Measurements from ENCODE around the gene SPAG16.

The SPAG16 gene

DNA sequence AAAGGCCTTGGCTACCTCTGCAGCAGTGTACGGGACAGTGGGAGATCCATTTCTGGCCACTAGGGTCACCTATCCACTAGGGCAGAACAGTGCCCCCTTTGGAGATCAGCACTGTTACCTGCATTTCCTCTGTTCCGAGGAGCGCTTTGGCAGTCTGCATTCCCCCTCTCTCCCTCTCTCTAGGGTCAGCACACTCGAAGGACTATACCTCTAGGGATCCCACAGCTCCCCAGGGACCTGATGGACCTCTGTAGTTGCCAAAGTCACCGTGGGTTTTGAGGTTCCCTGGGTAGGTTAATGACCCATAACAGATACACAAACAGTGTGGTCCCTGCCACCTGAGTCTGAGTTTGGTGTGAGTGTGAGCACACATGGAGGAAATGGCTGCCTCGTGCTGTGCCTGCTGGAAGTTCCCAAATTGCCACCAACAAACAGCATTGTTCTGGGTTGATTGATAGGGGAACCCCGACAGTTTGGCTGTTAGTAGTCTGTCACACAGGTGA lies 1026.8 kb downstream of the SPAG16 start:
- no peak for DNase-seq

DNA sequence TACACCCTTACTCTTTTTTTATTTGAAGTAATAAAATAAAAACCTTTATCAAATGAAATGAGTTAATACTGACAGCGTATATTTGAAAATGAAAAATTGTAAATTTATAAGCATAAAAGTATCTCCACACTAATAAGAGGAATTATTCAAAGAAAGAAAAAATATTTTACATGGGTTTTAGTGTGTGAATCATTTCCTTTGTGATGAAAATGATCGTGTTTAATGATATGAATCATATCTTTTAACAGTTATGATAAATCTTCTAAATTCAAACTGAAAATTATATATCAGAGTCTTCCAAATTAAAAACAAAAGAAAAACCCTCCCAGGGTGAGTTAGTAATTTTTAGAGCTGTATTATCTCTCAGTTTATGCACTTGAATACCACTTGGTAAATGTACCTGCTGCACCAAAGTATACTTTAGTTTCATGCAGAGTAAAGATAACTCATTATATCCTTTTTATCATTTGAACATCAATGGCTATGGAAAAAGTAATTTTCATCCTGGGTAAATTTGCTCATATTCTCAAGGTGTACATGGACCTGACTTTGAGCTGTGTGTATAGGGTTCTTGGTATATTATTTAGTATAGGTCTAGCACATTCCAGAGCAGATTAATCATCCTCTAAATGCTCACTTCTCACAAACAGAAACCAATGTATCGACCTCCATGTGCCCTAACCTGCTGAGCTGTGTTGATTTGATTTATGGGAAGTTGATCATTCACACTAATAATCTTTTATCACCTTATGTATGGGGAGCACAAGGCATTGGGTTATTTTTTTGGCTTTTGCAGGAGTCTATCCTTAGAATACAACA lies 1027.9 kb downstream of the SPAG16 start:
- no peak for DNase-seq

DNA sequence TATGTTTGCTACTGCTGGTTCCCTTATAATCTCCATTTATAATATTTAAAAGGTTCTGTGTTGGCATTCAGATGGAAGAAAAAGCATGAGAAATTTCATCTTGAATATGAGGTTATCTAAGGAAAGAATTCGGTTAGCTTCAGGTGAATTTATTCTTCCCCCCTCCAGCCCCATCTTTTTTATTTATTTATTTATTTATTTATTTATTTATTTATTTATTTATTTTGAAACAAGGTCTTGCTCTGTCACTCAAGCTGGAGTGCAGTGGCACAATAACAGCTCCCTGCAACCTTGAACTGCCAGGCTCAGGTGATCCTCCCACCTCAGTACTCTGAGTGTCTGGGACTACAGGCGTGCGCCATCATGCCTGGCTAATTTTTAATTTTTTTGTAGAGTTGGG lies 1031.1 kb downstream of the SPAG16 start:
- no peak for DNase-seq

DNA sequence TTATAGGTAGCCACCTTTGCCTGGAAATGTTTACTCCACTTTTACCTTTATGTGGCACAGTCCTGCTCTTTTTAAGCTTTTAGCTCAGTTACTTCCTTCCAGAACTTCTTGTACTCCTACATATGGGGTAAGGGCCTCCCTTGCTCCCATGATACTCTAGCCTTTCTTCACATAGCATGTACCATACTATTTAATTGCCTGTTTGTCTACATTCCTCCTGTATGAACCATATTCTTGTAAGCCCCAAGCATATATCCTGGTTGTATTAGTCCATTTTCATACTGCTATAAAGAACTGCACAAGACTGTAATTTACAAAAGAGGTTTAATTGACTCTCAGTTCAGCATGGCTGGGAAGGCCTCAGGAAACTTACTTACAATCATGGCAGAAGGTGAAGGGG lies 1035.9 kb downstream of the SPAG16 start:
- DNase-seq = no peak

DNA sequence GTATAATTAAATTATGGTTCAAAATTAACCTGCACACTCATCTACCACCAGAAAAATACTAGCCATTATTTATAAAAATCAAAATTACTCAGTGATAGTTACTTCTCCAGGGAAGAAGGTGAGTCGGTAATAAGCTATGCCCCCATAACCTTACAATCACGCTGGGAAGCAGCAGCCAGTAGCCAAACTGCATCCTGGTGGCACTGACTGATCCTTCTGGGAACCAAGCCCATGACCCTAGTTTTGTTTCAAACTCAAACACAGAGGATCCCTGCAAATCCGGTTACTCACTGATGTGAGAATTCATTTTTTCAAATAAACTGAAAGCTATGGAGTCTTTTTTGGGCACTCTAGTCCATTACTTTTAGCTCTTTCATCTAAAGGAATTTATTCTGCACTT lies 1038.4 kb downstream of the SPAG16 start:
- DNase-seq = no peak

DNA sequence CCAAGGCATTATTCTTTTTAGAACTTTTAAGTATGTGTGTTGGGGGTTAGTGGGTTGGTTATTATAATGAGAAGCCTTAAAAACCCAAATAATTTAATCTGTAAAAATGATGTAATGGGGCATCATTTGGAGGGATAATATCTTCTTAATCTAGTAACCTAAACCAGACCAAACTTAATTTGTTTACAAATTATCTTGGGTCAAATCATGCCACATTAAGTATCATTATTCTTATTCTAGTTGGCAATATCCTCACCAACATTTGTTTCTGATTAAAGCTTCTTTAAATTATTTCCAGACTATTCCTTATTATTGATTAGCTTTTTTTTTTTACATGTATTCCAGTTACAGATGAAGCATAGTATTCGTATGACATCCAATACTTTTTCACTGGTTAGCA lies 1041.1 kb downstream of the SPAG16 start:
- DNase-seq = no peak

DNA sequence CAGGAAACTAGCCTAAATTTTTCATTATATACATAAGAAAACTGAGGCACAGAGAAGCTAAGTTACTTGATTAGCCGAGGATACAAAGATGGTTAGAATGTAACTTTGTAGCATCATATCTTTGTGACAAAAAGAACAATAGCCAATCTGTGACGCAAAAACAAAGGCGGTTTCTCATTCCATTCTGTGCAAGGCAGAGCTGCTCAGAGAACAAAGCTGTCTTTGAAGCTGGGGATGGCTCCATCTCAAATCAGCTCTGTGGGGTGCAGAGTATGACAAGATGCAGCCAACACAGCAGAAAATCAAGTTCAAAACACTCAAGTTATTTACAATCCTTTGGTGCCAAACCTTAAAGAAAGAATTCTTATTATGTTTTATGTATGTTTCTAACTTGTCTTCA lies 1044.7 kb downstream of the SPAG16 start:
- no peak for DNase-seq

DNA sequence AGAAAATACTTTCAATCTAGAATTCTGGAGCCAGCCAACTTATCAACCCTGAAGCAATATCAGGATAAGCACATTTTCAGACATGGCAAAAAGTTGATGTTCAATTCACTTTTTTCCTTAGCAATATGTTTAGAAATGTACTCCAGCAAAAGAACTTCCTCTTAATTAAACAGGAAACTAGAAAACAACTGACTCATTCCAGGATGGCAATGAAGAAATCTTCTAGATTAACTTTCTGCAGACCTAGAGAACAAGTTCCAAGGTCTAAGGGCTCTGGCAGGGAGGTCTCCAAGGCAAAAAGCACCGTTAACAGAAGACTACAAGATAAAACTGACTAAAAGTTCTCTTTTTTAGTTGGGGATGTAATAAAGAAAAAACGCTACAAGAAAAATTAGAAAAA lies 1057.4 kb downstream of the SPAG16 start:
- no peak for DNase-seq

DNA sequence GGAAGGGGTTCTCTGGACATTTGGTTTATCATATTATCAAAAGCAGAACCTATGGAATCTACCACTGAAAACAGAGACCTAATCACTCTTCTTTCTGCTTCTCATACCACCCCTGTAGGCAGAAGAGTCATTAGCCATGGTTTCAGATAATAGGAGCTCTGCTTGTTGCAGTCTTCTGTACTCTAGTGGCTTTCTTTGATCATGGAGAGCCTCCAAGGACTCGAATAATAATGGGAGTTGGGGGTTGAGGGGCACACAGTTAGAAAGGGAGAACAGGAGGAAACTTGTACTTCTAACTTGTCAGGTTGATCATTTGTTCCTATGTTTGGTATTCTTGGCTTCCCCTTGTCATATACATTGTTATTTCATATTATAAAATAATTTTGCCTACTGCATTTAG lies 1074.2 kb downstream of the SPAG16 start:
- DNase-seq = no peak

DNA sequence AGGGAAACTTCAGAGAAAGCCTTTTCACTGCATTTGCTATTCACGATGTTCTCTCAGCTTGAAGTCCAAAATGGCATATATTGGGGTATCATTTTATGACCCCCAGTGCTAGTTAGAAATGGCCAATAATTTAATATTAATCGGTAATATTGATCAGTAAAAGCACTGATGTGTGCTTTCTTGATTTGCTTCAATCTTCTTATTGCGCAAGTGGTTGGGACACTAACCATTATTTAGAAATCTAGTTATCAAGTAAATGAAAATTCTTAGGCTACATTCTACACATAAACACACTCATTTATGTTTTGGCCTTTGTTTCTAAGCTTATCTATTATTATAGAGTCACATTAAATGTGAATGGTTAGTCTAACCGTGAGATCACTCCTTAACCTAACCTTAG lies 1076.9 kb downstream of the SPAG16 start:
- DNase-seq = no peak

DNA sequence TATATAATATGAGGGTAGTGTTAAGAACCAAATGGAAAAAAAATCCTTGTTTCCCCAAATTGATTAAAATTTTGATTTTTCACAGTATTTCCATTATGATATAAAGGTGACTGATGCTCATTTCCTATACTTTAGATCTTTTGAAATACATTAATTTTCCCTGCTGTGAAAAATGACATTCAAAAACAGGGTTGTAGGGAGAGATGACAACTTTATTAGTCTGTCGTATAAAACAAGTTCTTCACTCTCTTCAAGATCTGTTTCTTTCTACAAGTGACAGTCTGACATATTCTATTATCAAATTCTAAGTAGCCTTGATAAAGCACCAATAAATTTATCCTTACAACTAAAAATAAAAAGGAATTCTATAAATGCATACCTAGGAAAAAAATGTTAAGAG lies 1081.3 kb downstream of the SPAG16 start:
- no peak for DNase-seq

DNA sequence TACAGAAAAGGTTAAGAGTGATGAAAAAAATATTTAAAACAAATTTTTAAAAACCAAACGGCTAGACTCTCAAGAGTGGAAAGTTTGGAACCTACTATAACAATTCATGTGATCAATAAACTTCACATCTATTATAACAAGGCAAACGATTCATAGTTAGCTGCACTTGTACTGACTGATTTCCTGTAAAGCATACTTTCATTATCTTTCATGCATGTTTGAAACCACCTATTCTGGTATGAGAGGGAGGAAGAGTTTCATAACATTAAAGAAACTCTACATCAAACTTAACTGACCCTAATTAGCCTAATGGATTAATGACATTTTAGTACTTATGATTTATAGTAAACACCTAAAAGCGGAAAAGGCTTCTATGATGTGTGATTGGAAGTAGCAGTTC lies 1082.9 kb downstream of the SPAG16 start:
- DNase-seq = no peak

DNA sequence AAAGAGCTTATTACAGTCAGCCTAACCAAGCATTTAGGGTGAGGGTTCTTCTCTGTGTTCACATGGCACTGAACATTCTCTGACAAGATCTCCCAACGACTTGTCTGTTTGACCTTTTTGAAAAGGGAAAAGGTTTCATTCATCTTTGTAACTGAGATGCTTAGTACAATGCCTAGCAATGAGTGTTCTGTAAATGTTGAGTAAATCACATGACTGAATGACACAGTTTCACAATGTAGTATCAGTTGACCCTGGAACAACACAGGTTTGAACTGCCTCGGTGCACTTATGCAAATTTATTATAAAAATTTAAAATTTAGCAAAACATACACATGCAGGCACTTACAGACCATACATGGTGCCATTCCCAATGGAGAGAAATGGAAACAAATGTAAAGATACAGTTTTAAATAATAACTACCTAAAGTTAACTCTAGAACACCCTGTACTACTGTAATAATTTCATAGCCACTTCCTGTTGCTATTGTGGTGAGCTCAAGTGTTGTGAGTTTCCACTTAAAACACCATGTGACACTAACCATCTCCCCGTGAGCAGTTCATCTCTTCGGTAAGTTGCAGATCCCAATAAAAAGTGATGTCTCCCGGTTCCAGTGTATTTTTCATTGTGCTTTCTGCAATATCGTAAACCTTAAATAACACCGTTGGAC lies 1092.5 kb downstream of the SPAG16 start:
- no peak for DNase-seq

DNA sequence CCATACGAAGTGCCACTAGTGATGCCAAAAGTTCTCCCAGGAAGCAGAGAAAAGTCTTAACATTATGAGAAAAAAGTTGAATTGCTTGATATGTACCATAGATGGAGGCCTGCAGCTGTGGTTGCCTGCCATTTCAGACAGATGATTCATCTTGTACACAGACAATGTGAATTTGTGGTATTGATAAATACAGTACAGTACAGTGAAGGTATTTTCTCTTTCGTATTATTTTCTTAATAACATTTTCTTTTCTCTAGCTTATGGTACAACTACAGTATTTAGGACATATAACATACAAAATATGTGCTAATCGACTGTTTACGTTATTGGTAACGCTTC lies 1093.0 kb downstream of the SPAG16 start:
- no peak for DNase-seq

DNA sequence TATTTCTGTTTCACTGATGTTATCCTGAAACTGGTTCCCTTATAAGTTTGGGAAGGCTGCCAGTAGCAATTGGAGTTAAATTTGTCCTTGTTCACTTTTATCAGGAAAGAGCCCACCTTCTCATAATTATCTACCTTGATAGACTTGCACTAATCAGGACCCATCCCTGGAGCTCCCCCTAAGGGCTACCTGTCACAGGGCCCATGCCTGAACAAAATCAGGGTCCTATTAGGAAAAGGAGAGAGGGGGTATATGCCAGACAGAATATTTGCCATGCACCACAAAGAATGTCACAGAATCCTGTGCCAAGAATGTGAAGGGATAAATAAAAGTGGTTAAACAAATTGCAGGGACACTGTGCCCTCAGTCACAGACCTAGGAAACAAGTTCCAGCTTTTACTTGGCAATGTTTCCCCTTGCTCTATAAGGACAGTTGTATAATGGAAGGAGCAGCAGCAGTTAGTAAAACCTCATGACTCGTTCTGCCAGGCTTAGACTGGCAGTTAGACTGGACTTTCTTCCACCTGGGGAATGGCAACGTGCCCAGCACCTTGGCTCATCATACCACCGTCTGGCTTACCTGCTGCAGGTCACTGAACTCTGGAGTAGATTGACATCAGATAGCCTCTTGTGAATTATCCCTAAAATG lies 1094.3 kb downstream of the SPAG16 start:
- no peak for DNase-seq

DNA sequence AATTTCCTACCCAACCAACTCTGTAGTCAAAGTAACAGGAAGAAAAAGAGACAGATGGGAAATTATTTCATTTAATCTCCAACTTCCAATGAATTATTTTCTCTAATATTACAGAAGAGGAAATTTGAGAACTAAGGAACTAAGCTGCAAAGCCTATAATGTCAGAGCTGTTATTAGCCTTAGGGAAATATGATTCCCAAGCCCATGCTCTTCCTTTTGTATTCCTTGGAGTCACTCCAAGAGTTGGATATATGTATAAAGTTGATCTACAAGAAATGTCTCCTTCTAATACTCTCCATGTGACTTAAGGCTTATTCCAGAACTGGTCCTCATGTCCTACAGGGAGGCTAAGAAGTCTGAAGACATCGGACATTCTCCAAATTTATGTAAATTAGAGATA lies 1095.0 kb downstream of the SPAG16 start:
- DNase-seq = no peak

DNA sequence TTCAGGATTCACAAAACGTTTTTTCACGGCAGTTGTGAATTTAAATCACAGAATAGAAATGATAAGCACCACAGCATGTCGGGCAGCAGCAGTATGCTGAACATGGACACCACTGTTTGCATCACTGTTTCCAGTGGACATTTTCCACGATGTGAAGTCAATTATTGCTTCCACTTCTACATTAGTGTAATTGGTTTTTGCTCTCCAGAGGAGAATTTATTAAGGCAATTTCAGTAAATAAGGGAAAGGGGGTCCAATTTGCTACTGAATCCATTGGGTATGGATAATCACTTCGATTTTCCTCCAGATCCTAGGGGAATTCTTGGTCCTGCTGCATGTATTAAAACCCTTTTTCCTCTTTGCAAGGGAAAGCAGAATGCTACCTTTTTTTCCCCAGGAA lies 1096.4 kb downstream of the SPAG16 start:
- no peak for DNase-seq

DNA sequence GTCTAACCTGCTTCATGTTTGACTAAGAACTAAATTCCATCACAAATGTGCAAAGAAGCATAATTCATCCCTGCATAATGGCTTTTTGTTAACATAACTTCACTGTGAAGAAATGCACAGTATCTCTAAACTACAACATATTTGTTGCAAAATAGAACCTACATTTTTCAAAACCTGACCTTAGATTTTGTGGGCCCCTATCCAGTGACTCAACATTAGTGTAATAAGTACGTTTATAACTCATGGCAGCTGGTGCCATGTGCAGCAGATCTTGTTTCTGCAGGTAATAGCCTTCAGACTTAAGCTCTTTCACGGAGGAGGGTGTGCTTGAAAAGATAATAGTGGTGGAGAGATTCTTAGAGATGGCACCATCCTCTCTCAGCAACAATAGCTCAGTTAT lies 1098.0 kb downstream of the SPAG16 start:
- DNase-seq = no peak

DNA sequence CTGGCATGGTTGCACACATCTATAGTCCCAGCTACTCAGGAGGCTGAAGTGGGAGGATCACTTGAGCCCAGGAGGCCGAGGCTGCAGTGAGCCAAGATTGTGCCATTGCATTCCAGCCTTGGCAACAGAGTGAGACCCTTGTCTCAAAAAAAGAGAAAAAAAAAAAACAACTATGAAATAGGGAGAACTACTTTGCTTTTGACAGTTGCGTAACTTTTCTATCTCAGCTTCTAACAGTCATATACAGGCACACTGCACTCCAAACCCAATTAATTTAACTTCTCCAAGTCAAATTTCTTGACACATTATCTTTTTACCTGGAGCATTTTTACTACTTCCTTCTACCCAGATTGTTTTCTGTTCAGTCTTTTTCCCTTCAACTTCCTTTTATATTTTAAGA lies 1102.5 kb downstream of the SPAG16 start:
- no peak for DNase-seq

DNA sequence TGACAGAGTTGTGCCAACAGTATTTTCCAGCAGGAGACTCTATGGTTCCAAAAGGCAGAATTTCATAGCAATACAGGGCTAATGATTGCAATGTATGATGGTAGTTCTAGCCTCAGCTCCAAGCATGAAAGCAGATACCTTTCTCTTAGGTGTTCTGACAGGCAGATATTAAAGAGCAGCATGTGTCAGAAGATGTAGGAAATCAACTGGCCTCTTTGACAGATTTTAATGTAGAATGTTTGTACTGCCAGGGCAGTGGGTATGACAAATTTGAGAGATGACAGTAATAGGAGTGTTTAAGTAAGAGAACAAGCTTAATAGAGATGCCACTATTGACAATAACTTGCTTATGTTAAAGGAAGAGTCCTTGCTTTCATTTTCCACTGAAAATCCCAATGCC lies 1105.1 kb downstream of the SPAG16 start:
- DNase-seq = no peak

DNA sequence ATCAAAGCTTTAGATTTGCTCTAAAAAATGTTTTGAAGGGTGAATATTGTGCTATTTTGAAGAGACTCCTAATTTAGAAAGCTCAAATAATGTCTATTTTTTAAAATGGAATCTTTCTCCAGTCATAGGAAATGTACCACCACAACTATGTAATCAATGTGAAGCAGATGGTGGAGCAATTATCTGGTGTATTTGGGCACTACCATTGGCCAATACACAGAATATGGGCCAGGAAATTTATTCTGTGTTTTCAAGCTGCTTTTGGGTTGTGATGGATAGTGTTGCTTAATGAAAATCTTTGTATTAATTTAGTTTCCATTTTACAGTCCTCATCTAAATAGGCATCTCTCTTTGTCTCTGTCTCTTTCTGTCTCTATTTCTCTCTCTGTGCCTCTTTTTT lies 1109.5 kb downstream of the SPAG16 start:
- DNase-seq = no peak

DNA sequence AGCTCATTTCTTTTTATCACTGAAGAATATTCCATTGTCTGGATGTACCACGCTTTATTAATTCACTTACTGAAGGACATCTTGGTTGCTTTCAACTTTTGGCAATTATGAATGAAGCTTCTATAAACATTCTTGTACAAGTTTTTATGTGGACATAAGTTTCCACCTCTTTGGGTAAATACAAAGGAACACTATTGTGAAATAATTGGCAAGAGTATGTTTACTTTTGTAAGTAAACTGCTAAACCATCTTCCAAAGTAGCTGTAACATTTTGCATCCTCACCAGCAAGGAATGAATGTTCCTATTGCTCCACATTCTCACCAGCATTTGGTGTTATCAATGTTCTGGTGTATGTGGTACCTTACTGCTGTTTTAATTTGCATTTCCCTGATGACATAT lies 1110.8 kb downstream of the SPAG16 start:
- DNase-seq = no peak

DNA sequence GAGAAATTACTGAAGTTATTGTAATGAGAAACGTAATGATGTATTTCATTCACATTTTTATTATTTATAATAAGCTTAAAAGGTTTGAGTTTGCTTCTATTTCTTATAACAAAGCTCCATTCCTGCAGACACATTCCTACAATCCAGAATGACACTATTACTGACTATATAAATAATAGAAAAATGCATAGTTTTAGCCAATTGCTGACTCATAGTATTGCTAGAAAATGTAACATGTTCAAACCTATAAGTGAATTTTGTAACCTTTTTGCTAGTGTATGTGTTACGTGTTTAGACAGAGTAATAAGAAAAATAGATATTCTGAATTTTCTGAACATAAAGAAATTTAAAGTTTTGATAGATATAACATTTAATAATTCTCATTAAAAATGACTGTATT lies 1117.3 kb downstream of the SPAG16 start:
- DNase-seq = no peak

DNA sequence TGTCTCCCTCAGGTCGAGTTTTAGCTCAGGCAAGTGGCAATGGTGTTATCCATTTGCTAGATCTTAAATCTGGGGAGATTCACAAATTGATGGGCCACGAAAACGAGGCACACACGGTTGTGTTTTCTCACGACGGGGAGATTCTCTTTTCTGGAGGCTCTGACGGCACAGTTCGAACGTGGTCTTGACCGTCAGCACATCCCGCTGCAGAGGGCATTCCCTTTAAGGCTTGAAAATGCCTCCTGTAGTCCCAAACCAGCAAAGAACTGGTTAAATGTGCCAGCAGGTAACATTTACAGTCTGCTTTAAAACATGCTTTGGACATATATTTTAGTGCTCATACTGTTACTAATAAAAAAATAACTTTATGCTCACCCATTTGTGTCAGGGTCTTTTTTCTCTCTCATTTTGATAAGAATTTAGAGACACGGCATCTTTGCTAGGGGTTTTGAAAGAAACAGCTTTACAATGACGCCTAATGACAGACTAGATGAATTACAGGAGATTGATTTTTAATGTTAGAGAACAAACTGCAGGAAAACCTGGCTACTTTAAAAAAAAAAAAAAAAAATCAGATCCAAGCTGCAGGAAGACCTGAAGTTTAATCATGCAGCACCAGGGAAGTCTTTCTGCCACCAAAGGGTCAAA lies 1126.0 kb downstream of the SPAG16 start:
- DNase-seq = no peak

All from CD4-positive, alpha-beta T cell treated with Interleukin-6 for 4 hours (primary cell).